ENCODE results near the gene DENND4A. TPM values are rescaled to one million over a fixed set of nuclear protein-coding genes. Genes with fewer than 3 reads are reported as not detected.
"Not testable (repeated sequence)": the region's sequence is repeated elsewhere in the genome, so short reads cannot be mapped to it uniquely, and the experiment has no call there.

Gene DENND4A
- total RNA-seq, 1 donor from 2014 or later = 32.5 TPM

DNA sequence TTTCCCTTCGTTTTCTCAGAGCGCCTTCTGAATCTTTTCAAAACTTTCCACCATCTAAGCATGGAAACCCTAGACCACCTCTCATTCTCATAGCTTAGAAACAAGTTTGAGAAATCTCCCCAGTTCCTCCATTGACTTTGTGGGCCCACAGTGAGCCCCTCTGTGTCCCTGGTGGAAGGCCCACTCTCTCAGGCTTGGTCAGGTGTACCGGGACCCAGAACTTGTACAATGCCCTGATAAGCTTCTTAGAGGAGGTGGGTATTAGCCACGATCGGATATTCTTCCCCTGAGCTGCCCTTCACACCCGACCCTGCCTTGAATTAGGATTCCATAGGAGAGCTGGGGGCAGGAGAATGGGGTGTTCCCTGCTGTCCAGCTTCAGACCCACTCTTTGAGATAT is 170.5 kb downstream of the DENND4A start, which contains the start of gene SLC24A1:
Gene SLC24A1 (plus strand): TSS at position 301 of the 400 bp plus-strand sequence. CDS start 2,143 bp downstream, outside the sequence.
- Histone ChIP-seq H3K27me3 (no peaks in the 10 kb centered on the region), H3K27ac (no peak within 1 kb of the TSS), H3K9me3 (no peaks in the 10 kb centered on the region), H3K4me1 (no peaks in the 10 kb centered on the region), H3K4me3 (no peak within 1 kb of the TSS), H3K36me3 (peaks cover 19% of the 10 kb centered on the region)
- intact Hi-C loops (cut with DNase I) = no loop called here
- DNase-seq (no peak), ATAC-seq (no peak)
- no peak for TF ChIP-seq CTCF (IDR thresholded peaks at IDR 0.05)

DNA sequence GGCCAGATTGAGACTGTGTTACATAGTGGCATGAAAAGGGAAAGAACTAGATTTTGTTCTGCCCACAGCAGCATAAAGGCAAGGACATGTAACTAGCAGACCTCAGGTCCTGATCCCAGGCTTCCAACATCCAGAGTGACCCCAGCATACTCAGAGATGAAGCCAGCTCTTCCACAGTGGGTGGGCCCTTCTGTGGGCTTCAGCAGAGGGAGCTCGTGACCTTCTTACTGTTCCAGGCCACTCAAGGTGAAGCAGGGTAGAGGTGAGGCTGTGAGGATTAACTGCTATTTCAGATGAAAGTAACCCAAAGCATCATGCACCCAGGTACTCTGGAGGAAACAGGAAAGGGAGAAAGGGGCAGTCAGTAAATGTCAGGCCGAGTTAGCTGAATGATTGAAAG is 171.3 kb downstream of the DENND4A start:
- TF ChIP-seq CTCF (IDR thresholded peaks at IDR 0.05) = no peak
- no peaks in the 10 kb centered on the region for H3K9me3 ChIP-seq
- intact Hi-C loops (cut with DNase I) = no loop called here
- H3K27ac ChIP-seq = no peak overlapping the region
- DNase-seq (no peak), ATAC-seq (no peak)
- H3K4me1 ChIP-seq = no peaks in the 10 kb centered on the region
- no peaks in the 10 kb centered on the region for H3K27me3 ChIP-seq
- H3K4me3 ChIP-seq = no peak overlapping the region
- H3K36me3 ChIP-seq = peaks cover 13% of the 10 kb centered on the region

- DNase-seq (no peak), ATAC-seq (no peak)
- intact Hi-C loops (cut with DNase I) = no loop called here
Observed at GRCh38 chr15:65619626-65620290, 172.3 kb downstream of the DENND4A start.

DNA sequence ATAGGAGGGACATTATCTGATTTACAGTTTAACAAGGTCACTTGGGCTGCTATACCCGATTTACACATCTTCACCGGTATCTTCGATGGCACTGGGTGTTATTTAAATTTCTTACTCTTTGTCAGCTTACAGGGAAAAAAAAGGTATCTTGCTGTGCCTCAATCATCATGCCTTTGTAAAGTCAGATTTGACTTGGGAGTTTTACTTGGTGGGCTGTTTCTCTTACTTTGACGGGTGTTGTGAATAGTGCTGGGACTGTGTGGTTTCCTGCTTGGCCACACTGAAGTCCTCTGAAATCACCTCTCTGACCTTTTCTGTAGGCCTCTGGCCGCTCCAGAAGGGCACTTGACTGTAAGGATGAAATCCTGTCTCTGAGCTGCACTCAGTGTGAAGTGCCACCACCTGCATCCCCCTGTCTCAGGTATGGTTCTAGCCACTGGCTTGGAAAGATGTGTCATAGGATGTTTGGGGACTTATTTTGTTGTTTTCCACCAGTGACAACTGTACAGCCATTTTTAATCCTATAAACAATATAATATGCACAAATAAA is 173.5 kb downstream of the DENND4A start:
- DNase-seq (no peak), ATAC-seq (no peak)
- Histone ChIP-seq H3K27ac (no peak overlapping the region), H3K36me3 (no peaks in the 10 kb centered on the region), H3K27me3 (no peaks in the 10 kb centered on the region), H3K4me3 (no peak overlapping the region), H3K9me3 (no peaks in the 10 kb centered on the region), H3K4me1 (no peaks in the 10 kb centered on the region)
- no peak for TF ChIP-seq CTCF (IDR thresholded peaks at IDR 0.05)
- intact Hi-C loops (cut with DNase I) = no loop called here

More at GRCh38 chr15:65619626-65620290, 172.3 kb downstream of the DENND4A start:
- Histone ChIP-seq H3K4me3 (no peak overlapping the region), H3K4me1 (no peaks in the 10 kb centered on the region), H3K27ac (no peak overlapping the region), H3K27me3 (no peaks in the 10 kb centered on the region), H3K9me3 (no peaks in the 10 kb centered on the region), H3K36me3 (peaks cover 6% of the 10 kb centered on the region)
- TF ChIP-seq CTCF (IDR thresholded peaks at IDR 0.05) = no peak

DNA sequence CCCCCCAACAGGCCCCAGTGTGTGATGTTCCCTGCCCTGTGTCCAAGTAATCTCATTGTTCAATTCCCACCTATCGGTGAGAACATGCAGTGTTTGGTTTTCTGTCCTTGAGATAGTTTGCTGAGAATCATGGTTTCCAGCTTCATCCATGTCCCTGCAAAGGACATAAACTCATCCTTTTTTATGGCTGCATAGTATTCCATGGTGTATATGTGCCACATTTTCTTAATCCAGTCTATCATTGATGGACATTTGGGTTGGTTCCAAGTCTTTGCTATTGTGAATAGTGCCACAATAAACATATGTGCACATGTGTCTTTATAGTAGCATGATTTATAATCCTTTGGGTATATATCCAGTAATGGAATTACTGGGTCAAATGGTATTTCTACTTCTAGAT is 176.2 kb downstream of the DENND4A start:
- DNase-seq; ATAC-seq; H3K27ac ChIP-seq; intact Hi-C loops (cut with DNase I); H3K9me3 ChIP-seq; H3K36me3 ChIP-seq; H3K4me3 ChIP-seq; H3K27me3 ChIP-seq: not testable (repeated sequence)
- peaks cover 11% of the 10 kb centered on the region for H3K4me1 ChIP-seq

DNA sequence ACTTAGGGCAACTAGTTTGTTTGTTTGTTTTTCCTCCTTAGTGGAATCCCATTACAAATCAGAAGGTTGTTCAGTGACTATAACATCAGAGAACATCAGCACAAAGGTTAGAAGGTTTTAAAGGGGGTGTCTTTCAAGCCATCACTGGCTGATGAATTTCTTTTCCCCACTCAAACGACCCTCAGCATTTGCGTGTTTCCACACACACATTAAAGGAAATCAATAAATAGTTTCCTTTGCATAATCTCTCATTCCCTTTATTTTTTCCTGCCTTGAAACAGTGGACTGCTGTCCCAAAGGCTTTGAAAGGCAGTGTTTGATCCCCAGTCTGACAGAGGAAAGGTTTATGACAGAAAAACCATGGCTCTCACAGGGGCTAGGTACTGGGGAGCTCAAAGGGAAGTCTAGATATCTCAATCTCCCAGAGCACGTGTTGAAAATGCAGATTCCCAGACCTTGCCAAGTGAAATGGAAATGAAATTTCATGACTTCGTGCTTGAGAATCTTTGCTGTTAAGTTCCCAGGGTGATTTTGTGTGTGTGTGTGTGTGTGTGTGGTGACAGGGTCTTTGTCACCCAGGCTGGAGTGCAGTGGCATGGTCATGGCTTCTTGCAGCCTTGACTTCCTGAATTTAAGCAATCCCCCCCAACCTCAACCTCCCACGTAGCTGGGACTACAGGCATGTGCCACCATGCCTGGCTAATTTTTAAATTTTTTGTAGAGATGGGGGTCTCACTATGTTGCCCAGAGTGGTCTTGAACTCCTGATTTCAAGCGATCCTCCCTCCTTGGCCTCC is 178.9 kb downstream of the DENND4A start:
- H3K27me3 ChIP-seq = no peaks in the 10 kb centered on the region
- no peaks in the 10 kb centered on the region for H3K9me3 ChIP-seq
- intact Hi-C loops (cut with DNase I) = no loop called here
- no peak for TF ChIP-seq CTCF (IDR thresholded peaks at IDR 0.05)
- no peak overlapping the region for H3K27ac ChIP-seq
- H3K4me1 ChIP-seq = peaks cover 21% of the 10 kb centered on the region
- no peak overlapping the region for H3K4me3 ChIP-seq
- DNase-seq = no peak
- ATAC-seq = no peak
- no peaks in the 10 kb centered on the region for H3K36me3 ChIP-seq

All from upper lobe of right lung (tissue), 1 donor.